GM12878 (cell line): ENCODE data around the gene RALB. TPM values are rescaled to one million over a fixed set of nuclear protein-coding genes. Genes with fewer than 3 reads are reported as not detected.

Experiments used
- ATAC-seq: fragments of 200-7000 bp; cut with Tn5 transposase; 3 replicates; pipeline ENCODE4 v1.9.1; 2020; ENCODE audit warnings: mild to moderate bottlenecking, moderate library complexity
- BruUV-seq: library from RNA; stranded (reverse); fragments of 400-500 nt; replicated peaks from 2 replicates; lab custom pipeline; 2021; lab: Mats Ljungman, UMichigan
- CTCF ChIA-PET: fragments of 300-600 bp; sonication (Branson Sonifier 250); formaldehyde crosslinking; extraction: SDS; loops from one replicate; lab custom pipeline; 2021; ENCODE audit warnings: inconsistent platforms; lab: Yijun Ruan, JAX
- POLR2A ChIA-PET: fragments of 350-600 bp; formaldehyde crosslinking; extraction: SDS; loops from one replicate; lab custom pipeline; 2021; ENCODE audit warnings: inconsistent platforms; lab: Charles Lee
- RAD21 ChIA-PET: fragments of 300-600 bp; sonication (Branson Sonifier 250); formaldehyde crosslinking; loops from one replicate; lab custom pipeline; 2023; ENCODE audit warnings: antibody characterized with exemption; ENCODE audit not compliant: unreplicated experiment; lab: Charles Lee
- SMC1A ChIA-PET: fragments of 300-600 bp; sonication (Branson Sonifier 250); formaldehyde crosslinking; loops from one replicate; lab custom pipeline; 2023; ENCODE audit not compliant: unreplicated experiment, uncharacterized antibody; lab: Charles Lee
- DNase-seq: peaks from one replicate; pipeline ENCODE4 v3.0.0-alpha.2; 2011; ENCODE audit warnings: low read depth, low spot score
- FAIRE-seq: peaks from 3 replicates; lab custom pipeline; 2011; peaks lifted over from hg19 to GRCh38; lab: Jason Lieb, UNC
- H2AFZ ChIP-seq: 2 replicates; pipeline ENCODE4 v1.6.0; 2011; ENCODE audit warnings: low read depth, low read length, control low read depth; ENCODE audit not compliant: control insufficient read depth
- H3K27ac ChIP-seq: 2 replicates; pipeline ENCODE4 v1.5.1; 2011; ENCODE audit warnings: control low read depth; ENCODE audit not compliant: control insufficient read depth, insufficient read depth
- H3K27me3 ChIP-seq, 2 experiments: replicated peaks in 1 of 2; 2 replicates each; pipeline versions ENCODE4 v1.6.0 to v1.6.1; 2011; ENCODE audit warnings: low read length in 1 of 2; ENCODE audit not compliant: control insufficient read depth in 2 of 2, insufficient read depth in 2 of 2
- H3K36me3 ChIP-seq, 2 experiments: 2 replicates each; pipeline ENCODE4 v1.5.1; 2011; ENCODE audit warnings: low read length in 1 of 2; ENCODE audit not compliant: control insufficient read depth in 2 of 2, insufficient read depth in 2 of 2
- H3K4me1 ChIP-seq: 2 replicates; pipeline ENCODE4 v1.6.1; 2011; ENCODE audit warnings: mild to moderate bottlenecking, low read length, moderate library complexity, mixed read lengths; ENCODE audit not compliant: control insufficient read depth, insufficient read depth
- H3K4me2 ChIP-seq: 2 replicates; pipeline ENCODE4 v1.6.0; 2011; ENCODE audit warnings: control low read depth; ENCODE audit not compliant: control insufficient read depth, insufficient read depth
- H3K4me3 ChIP-seq: fragments of 200-600 bp; sonication (generic); 2 replicates; pipeline ENCODE4 v1.5.1; 2016
- H3K79me2 ChIP-seq: 2 replicates; pipeline ENCODE4 v1.6.0; 2011; ENCODE audit warnings: low read length; ENCODE audit not compliant: control insufficient read depth, insufficient read depth
- H3K9ac ChIP-seq: 2 replicates; pipeline ENCODE4 v1.8.0; 2011; ENCODE audit warnings: low read length, control low read depth, mixed read lengths; ENCODE audit not compliant: control insufficient read depth, insufficient read depth
- H3K9me3 ChIP-seq: replicated peaks from 3 replicates; pipeline ENCODE4 v1.5.1; 2011; ENCODE audit warnings: mild to moderate bottlenecking, low read length; ENCODE audit not compliant: control insufficient read depth, insufficient read depth
- H4K20me1 ChIP-seq: 2 replicates; pipeline ENCODE4 v1.6.0; 2011; ENCODE audit not compliant: control insufficient read depth, insufficient read depth
- CBX3 ChIP-seq: fragments of 200-600 bp; sonication (generic); IDR thresholded peaks from 2 replicates; pipeline ENCODE4 v1.6.1; 2016; ENCODE audit warnings: low read depth, borderline replicate concordance
- CEBPB ChIP-seq, 2 experiments: fragments of 150-350 bp in 1 of 2; IDR thresholded peaks; 2 replicates each; pipeline ENCODE4 v1.6.1; 2012 to 2014; ENCODE audit warnings: low read depth in 2 of 2, low read length in 2 of 2, borderline replicate concordance in 1 of 2, inconsistent platforms in 1 of 2
- CHD1 ChIP-seq: IDR thresholded peaks from 2 replicates; pipeline ENCODE4 v1.6.1; 2012; ENCODE audit warnings: low read depth, low read length, improper control_type of control experiment
- EED ChIP-seq: sonication (generic); IDR thresholded peaks from 2 replicates; pipeline ENCODE4 v1.6.1; 2016; ENCODE audit warnings: antibody characterized with exemption, low read depth
- EP300 ChIP-seq, 2 experiments: fragments of 150-350 bp in 1 of 2; IDR thresholded peaks; 2 replicates each; pipeline ENCODE4 v1.6.1; 2011 to 2012; ENCODE audit warnings: low read depth in 2 of 2, low read length in 2 of 2, borderline replicate concordance in 1 of 2, improper control_type of control experiment in 1 of 2, inconsistent platforms in 1 of 2; ENCODE audit not compliant: control insufficient read depth in 1 of 2
- ESRRA ChIP-seq: IDR thresholded peaks from 2 replicates; pipeline ENCODE4 v1.6.1; 2012; ENCODE audit warnings: mild to moderate bottlenecking, low read length, improper control_type of control experiment
- FOXK2 ChIP-seq: fragments of 450-650 bp; IDR thresholded peaks from 2 replicates; pipeline ENCODE4 v1.6.1; 2017; ENCODE audit warnings: mild to moderate bottlenecking, moderate library complexity
- HDAC6 ChIP-seq: fragments of 200-600 bp; sonication (generic); IDR thresholded peaks from one replicate; pipeline ENCODE4 v1.8.0; 2017; ENCODE audit warnings: antibody characterized with exemption; ENCODE audit not compliant: unreplicated experiment
- JUND ChIP-seq: IDR thresholded peaks from 2 replicates; pipeline ENCODE4 v1.6.1; 2012; ENCODE audit warnings: low read depth, mild to moderate bottlenecking, low read length, improper control_type of control experiment, moderate library complexity
- PAX5 ChIP-seq: IDR thresholded peaks from 2 replicates; pipeline ENCODE4 v1.6.1; 2011; ENCODE audit warnings: low read depth, low read length, borderline replicate concordance
- RFX5 ChIP-seq: IDR thresholded peaks from 2 replicates; pipeline ENCODE4 v1.6.1; 2011; ENCODE audit warnings: low read depth, low read length, improper control_type of control experiment
- SREBF1 ChIP-seq: IDR thresholded peaks from 2 replicates; pipeline ENCODE4 v1.6.1; 2012; ENCODE audit warnings: mild to moderate bottlenecking, low read length
- SRF ChIP-seq, 2 experiments: IDR thresholded peaks; 2 replicates each; pipeline ENCODE4 v1.6.1; 2011; ENCODE audit warnings: low read depth in 2 of 2, low read length in 2 of 2, mild to moderate bottlenecking in 1 of 2, moderate library complexity in 1 of 2
- STAT3 ChIP-seq: IDR thresholded peaks from 2 replicates; pipeline ENCODE4 v1.6.1; 2011; ENCODE audit warnings: low read depth, low read length, improper control_type of control experiment
- WRNIP1 ChIP-seq: IDR thresholded peaks from 2 replicates; pipeline ENCODE4 v1.6.1; 2011; ENCODE audit warnings: low read depth, low read length, improper control_type of control experiment, borderline replicate concordance
- ZNF274 ChIP-seq: IDR thresholded peaks from one replicate; pipeline ENCODE4 v1.8.0; 2011; ENCODE audit not compliant: insufficient read length, insufficient read depth
- ZNF622 ChIP-seq: fragments of 450-650 bp; IDR thresholded peaks from 2 replicates; pipeline ENCODE4 v1.6.1; 2017; ENCODE audit warnings: mild to moderate bottlenecking, inconsistent platforms
- ZSCAN29 ChIP-seq: fragments of 450-650 bp; IDR thresholded peaks from 2 replicates; pipeline ENCODE4 v1.6.1; 2017; ENCODE audit warnings: mild to moderate bottlenecking, moderate library complexity
- WGBS: methylation state at CpG from one replicate; pipeline ENCODE4 v1.1.6; 2016; ENCODE audit warnings: low lambda C conversion rate; ENCODE audit not compliant: insufficient replicate concordance, insufficient coverage; ENCODE audit errors: missing lambda C conversion rate; 5-methylcytosine and 5-hydroxymethylcytosine counted together
- in situ Hi-C: fragments of 300-500 bp; cut with MboI; formaldehyde crosslinking; loops from 9 replicates; pipeline ENCODE4 v1.14.3; 2018; ENCODE audit warnings: mixed read lengths
- intact Hi-C: fragments of 100-400 bp; cut with micrococcal nuclease; formaldehyde crosslinking; loops from one replicate; pipeline ENCODE4 v1.14.2; 2022; ENCODE audit not compliant: unreplicated experiment
- polyA plus RNA-seq, 11 experiments: library from polyadenylated mRNA; depleted of rRNA in 4 of 11; unstranded in 6 of 11; stranded (reverse) in 5 of 11; fragments of >200 nt; fragmentation: Nextera tagmentation in 4 of 11; fragmentation: Illumina TruSeq in 1 of 11; extraction: Ambion mirVana in 4 of 11; extraction: Trizol in 1 of 11; gene quantifications; 1 replicate in 1 of 11; 2 replicates in 10 of 11; pipeline versions ENCODE4 v1.2.1 to v1.2.3, GENCODE V29; 2011 to 2016; ENCODE audit warnings: inconsistent platforms in 2 of 11, missing spikeins in 2 of 11, low read depth in 1 of 11
- total RNA-seq, 4 experiments: library from RNA; depleted of rRNA in 3 of 4; stranded (reverse); fragments of >200 nt in 3 of 4; fragmentation: Illumina TruSeq in 1 of 4; extraction: Trizol in 1 of 4; gene quantifications; 2 replicates each; pipeline versions ENCODE4 v1.2.1 to v1.2.3, GENCODE V29; 2013 to 2021
- TF ChIP-seq, protein P1 (sequence below): fragments of 450-650 bp; IDR thresholded peaks from 2 replicates; pipeline ENCODE4 v1.6.1; 2016; ENCODE audit warnings: mild to moderate bottlenecking
- TF ChIP-seq, protein P2 (sequence below): fragments of 450-650 bp; IDR thresholded peaks from 2 replicates; pipeline ENCODE4 v1.6.1; 2017; ENCODE audit warnings: mild to moderate bottlenecking

The RALB gene
- total and polyA plus RNA-seq, 10 of the 15 experiments (the other 5 are each of a cell fraction or from before 2014, with no cell fraction given) = 8.3 to 54.0 (median 24.2) TPM

DNA sequence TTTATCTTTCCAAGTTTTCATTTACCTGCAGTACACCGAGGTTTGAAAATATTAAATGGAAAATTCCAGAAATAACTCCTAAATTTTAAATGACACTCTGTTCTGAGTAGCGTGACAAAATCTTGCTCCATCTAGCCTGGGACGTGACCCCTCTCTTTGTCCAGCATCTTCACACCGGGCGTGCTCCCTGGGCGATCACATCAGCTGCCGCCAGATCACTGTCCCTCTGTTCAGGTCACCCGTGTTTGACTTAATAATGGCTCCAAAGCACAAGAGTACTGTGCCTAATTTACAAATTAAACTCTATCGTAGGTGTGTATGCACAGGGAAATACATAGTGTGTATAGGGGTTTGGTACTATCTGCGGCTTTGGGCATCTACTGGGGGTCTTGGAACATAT is 23.3 kb upstream of the RALB start:
- Histone ChIP-seq H3K9ac (peak overlapping the region; percentile 85), H3K36me3 (no peaks in the 10 kb centered on the region), H4K20me1 (no peaks in the 10 kb centered on the region), H3K27me3 (no peaks in the 10 kb centered on the region), H2AFZ (no peak overlapping the region), H3K4me1 (peaks cover 18% of the 10 kb centered on the region), H3K9me3 (no peaks in the 10 kb centered on the region), H3K4me3 (peak overlapping the region; percentile 89; the same call in 1 of the 2 replicates), H3K27ac (no peak overlapping the region), H3K4me2 (peak overlapping the region; percentile 77), H3K79me2 (peaks cover 36% of the 10 kb centered on the region)
- ATAC-seq (no peak), FAIRE-seq (no peak), DNase-seq (no peak)
- 97% methylated on average over 10 of the region's 10 CpGs for WGBS
- ChIA-PET RAD21 (interaction anchor here (0.7 to 4.7 kb wide), 4 partner anchors 23 to 394 kb away, joined by 3 to 64 read pairs (median 36); partner anchors contain the start of gene RALB), POLR2A (no interaction called here), SMC1A (interaction anchor here (4.1 to 7.3 kb wide), 3 partner anchors 22 to 82 kb away, joined by 32 to 106 read pairs (median 35); partner anchors contain the start of gene RALB), CTCF (interaction anchor here (1.0 to 6.0 kb wide), 6 partner anchors 23 to 85 kb away, joined by 3 to 52 read pairs (median 6); partner anchors contain the start of gene RALB)
- intact Hi-C loops (no loop called here), in situ Hi-C loops (no loop called here)
- TF ChIP-seq WRNIP1 (no peak), ZNF622 (no peak), SREBF1 (no peak), EP300 (IDR thresholded peaks at IDR 0.05; ENCODE audit: borderline replicate concordance in 1 of 2, control insufficient read depth in 1 of 2, low read depth in 2 of 2, low read length in 2 of 2) (no peak), RFX5 (no peak), HDAC6 (no peak), STAT3 (no peak), JUND (no peak), ZSCAN29 (no peak), ZNF274 (no peak), ESRRA (no peak), FOXK2 (no peak), CHD1 (no peak), CBX3 (no peak), PAX5 (no peak), SRF (IDR thresholded peaks at IDR 0.05; ENCODE audit: low read depth in 2 of 2, low read length in 2 of 2) (no peak), CEBPB (IDR thresholded peaks at IDR 0.05; ENCODE audit: borderline replicate concordance in 1 of 2, low read depth in 2 of 2, low read length in 2 of 2) (no peak), EED (no peak)
- TF ChIP-seq, protein P1, sequence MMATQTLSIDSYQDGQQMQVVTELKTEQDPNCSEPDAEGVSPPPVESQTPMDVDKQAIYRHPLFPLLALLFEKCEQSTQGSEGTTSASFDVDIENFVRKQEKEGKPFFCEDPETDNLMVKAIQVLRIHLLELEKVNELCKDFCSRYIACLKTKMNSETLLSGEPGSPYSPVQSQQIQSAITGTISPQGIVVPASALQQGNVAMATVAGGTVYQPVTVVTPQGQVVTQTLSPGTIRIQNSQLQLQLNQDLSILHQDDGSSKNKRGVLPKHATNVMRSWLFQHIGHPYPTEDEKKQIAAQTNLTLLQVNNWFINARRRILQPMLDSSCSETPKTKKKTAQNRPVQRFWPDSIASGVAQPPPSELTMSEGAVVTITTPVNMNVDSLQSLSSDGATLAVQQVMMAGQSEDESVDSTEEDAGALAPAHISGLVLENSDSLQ = no peak
- TF ChIP-seq, protein P2, sequence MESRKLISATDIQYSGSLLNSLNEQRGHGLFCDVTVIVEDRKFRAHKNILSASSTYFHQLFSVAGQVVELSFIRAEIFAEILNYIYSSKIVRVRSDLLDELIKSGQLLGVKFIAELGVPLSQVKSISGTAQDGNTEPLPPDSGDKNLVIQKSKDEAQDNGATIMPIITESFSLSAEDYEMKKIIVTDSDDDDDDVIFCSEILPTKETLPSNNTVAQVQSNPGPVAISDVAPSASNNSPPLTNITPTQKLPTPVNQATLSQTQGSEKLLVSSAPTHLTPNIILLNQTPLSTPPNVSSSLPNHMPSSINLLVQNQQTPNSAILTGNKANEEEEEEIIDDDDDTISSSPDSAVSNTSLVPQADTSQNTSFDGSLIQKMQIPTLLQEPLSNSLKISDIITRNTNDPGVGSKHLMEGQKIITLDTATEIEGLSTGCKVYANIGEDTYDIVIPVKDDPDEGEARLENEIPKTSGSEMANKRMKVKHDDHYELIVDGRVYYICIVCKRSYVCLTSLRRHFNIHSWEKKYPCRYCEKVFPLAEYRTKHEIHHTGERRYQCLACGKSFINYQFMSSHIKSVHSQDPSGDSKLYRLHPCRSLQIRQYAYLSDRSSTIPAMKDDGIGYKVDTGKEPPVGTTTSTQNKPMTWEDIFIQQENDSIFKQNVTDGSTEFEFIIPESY = no peak
- BruUV-seq = no TSS peak
